ENCODE results near the gene TSR1. TPM values are rescaled to one million over a fixed set of nuclear protein-coding genes. Genes with fewer than 3 reads are reported as not detected.

Gene TSR1
- total RNA-seq, 1 donor from 2014 or later: 36.4 TPM

DNA sequence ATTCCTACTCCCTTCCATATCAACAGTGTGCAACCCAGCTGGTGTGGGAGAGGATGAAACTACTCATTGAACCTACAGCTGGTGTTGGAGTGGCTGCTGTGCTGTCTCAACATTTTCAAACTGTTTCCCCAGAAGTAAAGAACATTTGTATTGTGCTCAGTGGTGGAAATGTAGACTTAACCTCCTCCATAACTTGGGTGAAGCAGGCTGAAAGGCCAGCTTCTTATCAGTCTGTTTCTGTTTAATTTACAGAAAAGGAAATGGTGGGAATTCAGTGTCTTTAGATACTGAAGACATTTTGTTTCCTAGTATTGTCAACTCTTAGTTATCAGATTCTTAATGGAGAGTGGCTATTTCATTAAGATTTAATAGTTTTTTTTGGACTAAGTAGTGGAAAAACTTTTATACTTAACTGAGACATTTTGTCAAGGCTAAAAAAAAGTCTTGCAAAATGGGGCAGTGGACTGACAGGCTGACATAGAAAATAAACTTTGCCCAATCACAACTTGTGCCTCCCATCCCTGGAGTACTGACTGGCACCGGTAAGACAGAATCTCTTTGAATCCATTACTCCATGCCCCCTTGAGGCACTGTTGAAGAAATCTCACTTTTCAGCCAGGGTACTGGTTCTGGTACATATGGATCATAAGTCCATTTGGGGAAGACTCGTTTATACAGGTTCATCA, 12.5 kb downstream of the TSR1 start:
- H3K36me3 Mint-ChIP-seq (ENCODE audit: low read depth, unreplicated experiment): peaks cover 23% of the 10 kb centered on the region
- H3K4me2 ChIP-seq (ENCODE audit: low read length): no peak overlapping the region
- H2AFZ ChIP-seq (ENCODE audit: low read depth, low read length): no peak overlapping the region
- no peaks in the 10 kb centered on the region for H3K27me3 ChIP-seq (ENCODE audit: insufficient read depth, low read length)
- H3K27ac Mint-ChIP-seq (ENCODE audit: unreplicated experiment): no peak overlapping the region
- no peak overlapping the region for H3K4me3 ChIP-seq (ENCODE audit: insufficient read depth, low read depth, low read length)
- peaks cover 6% of the 10 kb centered on the region for H4K20me1 ChIP-seq (ENCODE audit: insufficient read depth, low read length)
- peaks cover 7% of the 10 kb centered on the region for H3K79me2 ChIP-seq (ENCODE audit: insufficient read depth, low read length)
- H3K27ac ChIP-seq (ENCODE audit: low read depth, low read length): no peak overlapping the region
- H3K9me3 ChIP-seq (ENCODE audit: insufficient read depth, low read depth, low read length): no peaks in the 10 kb centered on the region
- TF ChIP-seq EZH2 (IDR thresholded peaks at IDR 0.05; ENCODE audit: insufficient read depth, low read length) (no peak), CTCF (IDR thresholded peaks at IDR 0.05; ENCODE audit: insufficient read depth, low read depth, low read length) (no peak)
- no peak overlapping the region for H3K4me3 Mint-ChIP-seq (ENCODE audit: unreplicated experiment)
- no peaks in the 10 kb centered on the region for H3K9me3 Mint-ChIP-seq (ENCODE audit: unreplicated experiment)
- no peaks in the 10 kb centered on the region for H3K4me1 ChIP-seq (ENCODE audit: insufficient read depth, low read length)
- peaks cover 40% of the 10 kb centered on the region for H3K36me3 ChIP-seq (ENCODE audit: insufficient read depth, low read length)
- no peak overlapping the region for H3K9ac ChIP-seq (ENCODE audit: low read length)
- DNase-seq (ENCODE audit: low read depth): no peak
- peaks cover 6% of the 10 kb centered on the region for H3K4me1 Mint-ChIP-seq (ENCODE audit: low read depth, unreplicated experiment)
- no peak for FAIRE-seq
- H3K27me3 Mint-ChIP-seq (ENCODE audit: low read depth, unreplicated experiment): no peaks in the 10 kb centered on the region

GRCh38 chr17:2321399-2321798, 14.9 kb downstream of the TSR1 start:
- no peak overlapping the region for H3K4me3 ChIP-seq (ENCODE audit: insufficient read depth, low read depth, low read length)
- H3K36me3 ChIP-seq (ENCODE audit: insufficient read depth, low read length): peaks cover 36% of the 10 kb centered on the region
- no peak overlapping the region for H3K4me2 ChIP-seq (ENCODE audit: low read length)
- FAIRE-seq: no peak
- peaks cover 23% of the 10 kb centered on the region for H3K36me3 Mint-ChIP-seq (ENCODE audit: low read depth, unreplicated experiment)
- H3K4me1 ChIP-seq (ENCODE audit: insufficient read depth, low read length): no peaks in the 10 kb centered on the region
- no peak overlapping the region for H3K9ac ChIP-seq (ENCODE audit: low read length)
- H3K27me3 Mint-ChIP-seq (ENCODE audit: low read depth, unreplicated experiment): no peaks in the 10 kb centered on the region
- peaks cover 6% of the 10 kb centered on the region for H3K4me1 Mint-ChIP-seq (ENCODE audit: low read depth, unreplicated experiment)
- TF ChIP-seq EZH2 (IDR thresholded peaks at IDR 0.05; ENCODE audit: insufficient read depth, low read length) (no peak), CTCF (IDR thresholded peaks at IDR 0.05; ENCODE audit: insufficient read depth, low read depth, low read length) (no peak)
- H3K27me3 ChIP-seq (ENCODE audit: insufficient read depth, low read length): no peaks in the 10 kb centered on the region
- no peaks in the 10 kb centered on the region for H3K9me3 ChIP-seq (ENCODE audit: insufficient read depth, low read depth, low read length)
- H3K27ac Mint-ChIP-seq (ENCODE audit: unreplicated experiment): no peak overlapping the region
- H3K4me3 Mint-ChIP-seq (ENCODE audit: unreplicated experiment): no peak overlapping the region
- H2AFZ ChIP-seq (ENCODE audit: low read depth, low read length): no peak overlapping the region
- no peaks in the 10 kb centered on the region for H3K9me3 Mint-ChIP-seq (ENCODE audit: unreplicated experiment)
- DNase-seq (ENCODE audit: low read depth): no peak
- H3K27ac ChIP-seq (ENCODE audit: low read depth, low read length): no peak overlapping the region
- H4K20me1 ChIP-seq (ENCODE audit: insufficient read depth, low read length): no peaks in the 10 kb centered on the region
- peaks cover 3% of the 10 kb centered on the region for H3K79me2 ChIP-seq (ENCODE audit: insufficient read depth, low read length)

GRCh38 chr17:2319051-2319450, 17.2 kb downstream of the TSR1 start:
- peaks cover 16% of the 10 kb centered on the region for H3K36me3 ChIP-seq (ENCODE audit: insufficient read depth, low read length)
- no peaks in the 10 kb centered on the region for H3K4me1 Mint-ChIP-seq (ENCODE audit: low read depth, unreplicated experiment)
- H3K4me2 ChIP-seq (ENCODE audit: low read length): no peak overlapping the region
- no peak overlapping the region for H3K4me3 Mint-ChIP-seq (ENCODE audit: unreplicated experiment)
- no peak overlapping the region for H3K9ac ChIP-seq (ENCODE audit: low read length)
- H3K27ac Mint-ChIP-seq (ENCODE audit: unreplicated experiment): no peak overlapping the region
- H4K20me1 ChIP-seq (ENCODE audit: insufficient read depth, low read length): no peaks in the 10 kb centered on the region
- H3K27ac ChIP-seq (ENCODE audit: low read depth, low read length): no peak overlapping the region
- H3K4me3 ChIP-seq (ENCODE audit: insufficient read depth, low read depth, low read length): no peak overlapping the region
- peaks cover 17% of the 10 kb centered on the region for H3K36me3 Mint-ChIP-seq (ENCODE audit: low read depth, unreplicated experiment)
- TF ChIP-seq EZH2 (IDR thresholded peaks at IDR 0.05; ENCODE audit: insufficient read depth, low read length): no peak
- no peak for TF ChIP-seq CTCF (IDR thresholded peaks at IDR 0.05; ENCODE audit: insufficient read depth, low read depth, low read length)
- H3K4me1 ChIP-seq (ENCODE audit: insufficient read depth, low read length): no peaks in the 10 kb centered on the region
- no peak for FAIRE-seq
- H3K9me3 Mint-ChIP-seq (ENCODE audit: unreplicated experiment): no peaks in the 10 kb centered on the region
- H3K79me2 ChIP-seq (ENCODE audit: insufficient read depth, low read length): no peaks in the 10 kb centered on the region
- H3K27me3 ChIP-seq (ENCODE audit: insufficient read depth, low read length): no peaks in the 10 kb centered on the region
- no peak overlapping the region for H2AFZ ChIP-seq (ENCODE audit: low read depth, low read length)
- H3K27me3 Mint-ChIP-seq (ENCODE audit: low read depth, unreplicated experiment): no peaks in the 10 kb centered on the region
- no peaks in the 10 kb centered on the region for H3K9me3 ChIP-seq (ENCODE audit: insufficient read depth, low read depth, low read length)
- no peak for DNase-seq (ENCODE audit: low read depth)
